ENCODE results near the gene TRAF5.

TRAF5 gene

GRCh38 chr1:211287218-211287617 is 39.4 kb upstream of the TRAF5 start:
- peaks cover 5% of the 10 kb centered on the region; the same call in 1 of the 2 replicates for H3K79me2 ChIP-seq (ENCODE audit: insufficient read depth, low read length)
- H2AFZ ChIP-seq (ENCODE audit: low read length), result no peak overlapping the region
- no peaks in the 10 kb centered on the region for H3K4me1 ChIP-seq (ENCODE audit: insufficient read depth, low read length, poor library complexity, severe bottlenecking)
- H3K4me3 ChIP-seq (ENCODE audit: low read length, poor library complexity, severe bottlenecking), result no peak overlapping the region
- H3K36me3 ChIP-seq (ENCODE audit: insufficient read depth, low read length), result peaks cover 65% of the 10 kb centered on the region
- TF ChIP-seq EZH2phosphoT487 (IDR thresholded peaks at IDR 0.05; ENCODE audit: borderline replicate concordance) (no peak), CTCF (conservative IDR thresholded peaks at IDR 0.05; ENCODE audit: low read length) (no peak)
- no peak overlapping the region for H3K9ac ChIP-seq (ENCODE audit: low read depth, low read length, poor library complexity, severe bottlenecking)
- no peaks in the 10 kb centered on the region for H4K20me1 ChIP-seq (ENCODE audit: insufficient read depth, low read length, poor library complexity, severe bottlenecking)
- no peaks in the 10 kb centered on the region for H3K27me3 ChIP-seq (ENCODE audit: insufficient read depth, low read length, poor library complexity, severe bottlenecking)
- no peaks in the 10 kb centered on the region for H3K9me3 ChIP-seq (ENCODE audit: insufficient read depth, low read depth, low read length)
- no peaks in the 10 kb centered on the region for H3F3A ChIP-seq (ENCODE audit: low read depth)
- no peak overlapping the region for H3K4me2 ChIP-seq (ENCODE audit: low read depth, low read length, poor library complexity, severe bottlenecking)
- no peaks in the 10 kb centered on the region for H3K9me2 ChIP-seq (replicated peaks; ENCODE audit: low read depth, low read length)

DNA sequence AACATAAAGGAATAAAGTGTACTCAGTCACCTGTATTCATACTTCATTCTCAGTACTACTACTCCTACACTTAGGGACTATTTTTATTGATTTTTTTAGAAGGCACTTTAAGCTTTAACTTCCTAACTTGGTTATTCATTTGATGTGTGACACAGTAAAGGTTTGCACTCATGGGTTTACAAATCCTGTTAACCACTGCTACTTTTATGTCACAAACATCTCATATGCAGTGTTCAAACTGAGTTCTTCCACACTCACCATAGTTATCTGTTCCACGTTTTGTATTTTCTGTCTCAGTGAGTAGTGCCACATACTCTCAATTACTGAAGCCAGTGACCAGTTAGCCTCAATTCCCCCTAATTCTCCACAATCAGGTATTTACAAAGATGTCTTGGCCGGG is 34.2 kb upstream of the TRAF5 start:
- no peak overlapping the region for H2AFZ ChIP-seq (ENCODE audit: low read length)
- no peak overlapping the region for H3K4me3 ChIP-seq (ENCODE audit: low read length, poor library complexity, severe bottlenecking)
- no peak overlapping the region for H3K4me2 ChIP-seq (ENCODE audit: low read depth, low read length, poor library complexity, severe bottlenecking)
- no peaks in the 10 kb centered on the region for H4K20me1 ChIP-seq (ENCODE audit: insufficient read depth, low read length, poor library complexity, severe bottlenecking)
- H3K9me2 ChIP-seq (replicated peaks; ENCODE audit: low read depth, low read length), result no peaks in the 10 kb centered on the region
- no peaks in the 10 kb centered on the region for H3K27me3 ChIP-seq (ENCODE audit: insufficient read depth, low read length, poor library complexity, severe bottlenecking)
- H3K4me1 ChIP-seq (ENCODE audit: insufficient read depth, low read length, poor library complexity, severe bottlenecking), result no peaks in the 10 kb centered on the region
- H3F3A ChIP-seq (ENCODE audit: low read depth), result no peaks in the 10 kb centered on the region
- H3K36me3 ChIP-seq (ENCODE audit: insufficient read depth, low read length), result peaks cover 80% of the 10 kb centered on the region
- TF ChIP-seq CTCF (conservative IDR thresholded peaks at IDR 0.05; ENCODE audit: low read length), result no peak
- TF ChIP-seq EZH2phosphoT487 (IDR thresholded peaks at IDR 0.05; ENCODE audit: borderline replicate concordance), result no peak
- H3K9me3 ChIP-seq (ENCODE audit: insufficient read depth, low read depth, low read length), result no peaks in the 10 kb centered on the region
- H3K9ac ChIP-seq (ENCODE audit: low read depth, low read length, poor library complexity, severe bottlenecking), result no peak overlapping the region
- no peaks in the 10 kb centered on the region for H3K79me2 ChIP-seq (ENCODE audit: insufficient read depth, low read length)

- Histone ChIP-seq H3K4me3 (ENCODE audit: low read length, poor library complexity, severe bottlenecking) (no peak overlapping the region), H3K79me2 (ENCODE audit: insufficient read depth, low read length) (no peaks in the 10 kb centered on the region), H3K36me3 (ENCODE audit: insufficient read depth, low read length) (peaks cover 80% of the 10 kb centered on the region), H3K4me1 (ENCODE audit: insufficient read depth, low read length, poor library complexity, severe bottlenecking) (no peaks in the 10 kb centered on the region), H2AFZ (ENCODE audit: low read length) (no peak overlapping the region), H3F3A (ENCODE audit: low read depth) (no peaks in the 10 kb centered on the region), H3K9me2 (replicated peaks; ENCODE audit: low read depth, low read length) (no peaks in the 10 kb centered on the region), H3K4me2 (ENCODE audit: low read depth, low read length, poor library complexity, severe bottlenecking) (no peak overlapping the region), H3K9me3 (ENCODE audit: insufficient read depth, low read depth, low read length) (no peaks in the 10 kb centered on the region), H4K20me1 (ENCODE audit: insufficient read depth, low read length, poor library complexity, severe bottlenecking) (no peaks in the 10 kb centered on the region), H3K9ac (ENCODE audit: low read depth, low read length, poor library complexity, severe bottlenecking) (no peak overlapping the region), H3K27me3 (ENCODE audit: insufficient read depth, low read length, poor library complexity, severe bottlenecking) (no peaks in the 10 kb centered on the region)
- no peak for TF ChIP-seq EZH2phosphoT487 (IDR thresholded peaks at IDR 0.05; ENCODE audit: borderline replicate concordance)
- no peak for TF ChIP-seq CTCF (conservative IDR thresholded peaks at IDR 0.05; ENCODE audit: low read length)
Observed at GRCh38 chr1:211296396-211296795, 30.2 kb upstream of the TRAF5 start.
